Lower lobe of right lung (tissue), 2 donors: ENCODE data around the gene FBXL12. TPM values are rescaled to one million over a fixed set of nuclear protein-coding genes. Genes with fewer than 3 reads are reported as not detected.

Experiments
- ATAC-seq, 2 donors: fragments of 200-7000 bp; cut with Tn5 transposase; one replicate each; pipeline ENCODE4 v1.9.1; 2020 to 2022; ENCODE audit warnings: mild to moderate bottlenecking in 2 of 2, moderate library complexity in 2 of 2
- DNase-seq: peaks from one replicate; pipeline ENCODE4 v3.0.0-alpha.2; 2020
- H3K27ac ChIP-seq: fragments of 200-600 bp; one replicate; pipeline ENCODE4 v1.8.0; 2022
- H3K27me3 ChIP-seq: fragments of 200-600 bp; one replicate; pipeline ENCODE4 v1.8.0; 2022; ENCODE audit warnings: low read depth
- H3K36me3 ChIP-seq: fragments of 200-600 bp; one replicate; pipeline ENCODE4 v1.8.0; 2022; ENCODE audit warnings: mild to moderate bottlenecking
- H3K4me1 ChIP-seq: fragments of 200-600 bp; one replicate; pipeline ENCODE4 v1.8.0; 2022
- H3K4me3 ChIP-seq: fragments of 200-600 bp; one replicate; pipeline ENCODE4 v1.8.0; 2022; ENCODE audit warnings: mild to moderate bottlenecking
- H3K9me3 ChIP-seq: fragments of 200-600 bp; one replicate; pipeline ENCODE4 v1.8.0; 2022
- CTCF ChIP-seq: fragments of 200-600 bp; IDR thresholded peaks from one replicate; pipeline ENCODE4 v1.8.0; 2022; ENCODE audit warnings: antibody characterized with exemption, mild to moderate bottlenecking
- intact Hi-C: fragments of 100-400 bp; cut with DNase I; formaldehyde crosslinking; loops from one replicate; pipeline ENCODE4 v1.11.0; 2022
- total RNA-seq: library from RNA; stranded (reverse); fragmentation: NEBNext Ultra II Directional; extraction: Animal tissue kit (Norgen Biotek cat#: 25700); gene quantifications from one replicate; pipeline ENCODE4 v1.2.1, GENCODE V29; 2021
- donor health status: DM: no; HTN: yes; CAD: no; lungs with severe emphysema.

Gene FBXL12
- total RNA-seq, 1 donor from 2014 or later = 18.6 TPM

GRCh38 chr19:9860407-9860806 lies 41.5 kb upstream of the FBXL12 start:
- intact Hi-C loops = no loop called here
- DNase-seq = no peak
- no peak for TF ChIP-seq CTCF

GRCh38 chr19:9858766-9859165 lies 39.9 kb upstream of the FBXL12 start:
- intact Hi-C loops = no loop called here
- Histone ChIP-seq H3K36me3 (no peaks in the 10 kb centered on the region), H3K9me3 (no peaks in the 10 kb centered on the region), H3K4me1 (no peaks in the 10 kb centered on the region), H3K27me3 (no peaks in the 10 kb centered on the region), H3K4me3 (no peak overlapping the region), H3K27ac (no peak overlapping the region)
- DNase-seq (no peak), ATAC-seq (no peak)
- TF ChIP-seq CTCF = no peak

More at GRCh38 chr19:9860407-9860806, 41.5 kb upstream of the FBXL12 start:
- Histone ChIP-seq H3K4me3 (no peak overlapping the region), H3K27me3 (no peaks in the 10 kb centered on the region), H3K4me1 (no peaks in the 10 kb centered on the region), H3K27ac (no peak overlapping the region), H3K36me3 (no peaks in the 10 kb centered on the region), H3K9me3 (no peaks in the 10 kb centered on the region)
- no peak for ATAC-seq

GRCh38 chr19:9857920-9858746 lies 39.3 kb upstream of the FBXL12 start:
- intact Hi-C loops = no loop called here
- Histone ChIP-seq H3K36me3 (peaks cover 3% of the 10 kb centered on the region), H3K4me3 (no peak overlapping the region), H3K9me3 (no peaks in the 10 kb centered on the region), H3K4me1 (no peaks in the 10 kb centered on the region), H3K27ac (no peak overlapping the region), H3K27me3 (no peaks in the 10 kb centered on the region)
- no peak for TF ChIP-seq CTCF
- ATAC-seq = peak in 1 of 2 donors; percentile 14
- DNase-seq = no peak

- H3K27me3 ChIP-seq = no peaks in the 10 kb centered on the region
- TF ChIP-seq CTCF = no peak
- ATAC-seq (no peak), DNase-seq (no peak)
- no peak overlapping the region for H3K27ac ChIP-seq
- H3K36me3 ChIP-seq = peaks cover 3% of the 10 kb centered on the region
- intact Hi-C loops = no loop called here
- no peak overlapping the region for H3K4me3 ChIP-seq
- H3K9me3 ChIP-seq = no peaks in the 10 kb centered on the region
- no peaks in the 10 kb centered on the region for H3K4me1 ChIP-seq
Observed at GRCh38 chr19:9857076-9857721, 38.3 kb upstream of the FBXL12 start.

GRCh38 chr19:9856609-9857008 lies 37.7 kb upstream of the FBXL12 start:
- H3K27me3 ChIP-seq = no peaks in the 10 kb centered on the region
- no peak overlapping the region for H3K27ac ChIP-seq
- no peaks in the 10 kb centered on the region for H3K4me1 ChIP-seq
- no peak for TF ChIP-seq CTCF
- H3K4me3 ChIP-seq = no peak overlapping the region
- ATAC-seq (no peak), DNase-seq (no peak)
- peaks cover 3% of the 10 kb centered on the region for H3K36me3 ChIP-seq
- intact Hi-C loops = no loop called here
- H3K9me3 ChIP-seq = no peaks in the 10 kb centered on the region
